GM21825 (cell line): ENCODE measurements around the gene LRP1B.
"Not testable (repeated sequence)": the region's sequence is repeated elsewhere in the genome, so short reads cannot be mapped to it uniquely, and the experiment has no call there.

Experiments
- ATAC-seq: cut with Tn5 transposase; IDR thresholded peaks from one replicate; pipeline ENCODE4 v1.9.1; 2021; ENCODE audit warnings: mild to moderate bottlenecking, moderate library complexity; ENCODE audit not compliant: unreplicated experiment

Gene LRP1B

DNA sequence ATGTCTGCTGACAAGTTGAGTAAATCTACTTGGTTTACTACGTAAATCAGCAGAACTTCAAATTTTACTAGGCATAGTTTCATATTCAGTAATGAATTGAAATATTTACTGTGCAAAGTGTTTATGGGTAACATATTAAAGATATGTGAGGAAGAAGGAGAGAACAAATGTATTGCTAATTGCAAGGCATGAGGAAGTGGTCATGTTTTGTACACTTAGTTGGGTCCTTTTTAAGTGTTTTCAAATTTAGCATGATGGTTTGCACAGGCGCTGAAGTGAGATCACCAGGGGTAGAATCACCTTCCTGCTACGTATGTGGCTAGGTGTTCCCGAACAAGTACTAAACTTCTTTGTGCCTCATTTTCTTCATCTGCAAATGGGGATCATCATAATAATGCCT lies 1534.4 kb downstream of the LRP1B start:
- ATAC-seq, result no peak

DNA sequence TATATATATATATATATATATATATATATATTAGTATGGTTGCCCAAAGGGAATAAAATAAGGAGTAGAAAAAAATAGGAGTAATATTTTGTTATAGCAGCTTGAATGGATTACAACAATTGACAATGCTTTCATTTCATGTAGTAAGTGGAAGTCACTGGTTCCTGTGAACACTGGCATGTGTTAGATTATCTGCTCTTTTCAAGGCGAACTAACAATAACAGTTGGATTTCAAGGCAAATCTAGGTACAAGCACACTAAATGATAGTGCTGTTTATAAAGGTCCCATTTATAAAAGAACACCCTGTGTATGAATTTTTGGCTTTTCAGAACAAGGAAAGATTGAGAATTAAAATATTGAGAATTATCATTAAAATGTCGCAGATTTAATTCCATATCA lies 1535.7 kb downstream of the LRP1B start:
- ATAC-seq, result no peak

DNA sequence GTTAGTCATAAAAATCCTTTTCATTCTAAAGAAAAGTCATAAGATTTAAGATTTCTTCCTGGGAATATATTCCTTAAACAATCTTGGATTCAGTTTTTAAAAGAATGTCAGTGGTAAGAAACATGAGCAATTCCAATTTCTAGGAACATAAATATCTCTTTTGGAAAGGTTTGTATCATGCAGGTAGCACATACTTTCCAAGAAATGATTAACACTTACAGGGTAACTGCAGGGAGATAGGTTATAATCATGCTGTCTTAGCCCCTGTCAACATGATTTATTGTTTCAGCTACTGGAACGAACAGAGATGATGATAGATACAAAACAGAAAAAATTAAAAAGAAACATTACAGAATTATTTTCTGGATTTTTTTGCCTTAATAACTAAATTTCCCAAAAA lies 1537.7 kb downstream of the LRP1B start:
- ATAC-seq, result no peak

DNA sequence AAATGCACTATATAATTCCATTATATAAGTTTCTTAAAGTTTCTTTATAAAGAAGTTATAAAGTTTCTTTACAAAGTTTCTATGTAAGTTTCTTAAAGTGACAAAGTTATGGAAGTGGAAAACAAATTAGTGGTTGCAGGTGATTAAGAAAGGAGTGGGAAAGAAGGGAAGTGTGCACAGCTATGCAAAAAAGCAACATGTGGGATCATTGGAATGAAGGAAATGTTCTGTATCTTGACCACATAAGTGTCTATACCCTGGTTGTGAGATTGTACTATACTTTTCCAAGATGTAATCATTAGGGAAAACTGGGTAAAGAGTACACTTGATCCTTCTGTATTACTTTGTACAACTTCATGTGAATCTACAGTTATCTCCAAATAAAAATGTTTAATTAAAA lies 1541.1 kb downstream of the LRP1B start:
- ATAC-seq, result no peak

DNA sequence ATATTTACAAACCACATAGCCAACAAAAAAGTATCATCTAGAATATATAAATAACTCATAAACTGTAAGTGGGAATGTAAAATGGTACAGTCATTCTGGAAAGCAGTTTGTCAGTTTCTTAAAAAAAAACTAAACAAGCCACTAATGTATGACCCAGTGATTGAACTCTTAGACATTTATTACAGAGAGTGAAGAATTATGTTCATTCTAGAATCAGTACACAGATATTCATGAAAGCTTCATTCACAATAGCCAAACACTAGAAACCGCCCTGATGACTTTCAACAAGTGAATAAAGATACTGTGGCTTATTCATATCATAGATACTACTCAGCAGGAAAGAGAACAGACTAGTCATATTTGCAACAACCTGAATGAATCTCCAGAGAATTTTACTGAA lies 1541.5 kb downstream of the LRP1B start:
- no peak for ATAC-seq

DNA sequence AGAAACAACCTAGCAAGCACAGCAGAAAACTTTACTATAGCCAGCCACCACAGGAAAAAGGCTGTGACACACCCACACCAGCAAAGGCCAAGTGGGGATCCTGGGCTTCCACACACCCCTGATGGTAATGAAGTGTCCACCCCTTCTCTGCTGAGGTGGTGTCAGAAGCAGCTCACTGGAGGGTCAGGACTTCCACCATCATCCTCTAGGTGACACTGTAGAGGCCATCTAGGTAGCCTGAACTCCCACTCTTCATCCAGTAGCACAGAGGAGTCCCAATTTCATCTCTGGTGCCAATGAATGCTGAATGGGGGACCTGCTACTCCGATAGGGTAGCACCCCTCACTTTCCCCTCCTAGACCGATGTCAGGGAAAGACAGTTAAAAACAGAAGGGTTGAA lies 1544.4 kb downstream of the LRP1B start:
- peak; percentile 95 for ATAC-seq

DNA sequence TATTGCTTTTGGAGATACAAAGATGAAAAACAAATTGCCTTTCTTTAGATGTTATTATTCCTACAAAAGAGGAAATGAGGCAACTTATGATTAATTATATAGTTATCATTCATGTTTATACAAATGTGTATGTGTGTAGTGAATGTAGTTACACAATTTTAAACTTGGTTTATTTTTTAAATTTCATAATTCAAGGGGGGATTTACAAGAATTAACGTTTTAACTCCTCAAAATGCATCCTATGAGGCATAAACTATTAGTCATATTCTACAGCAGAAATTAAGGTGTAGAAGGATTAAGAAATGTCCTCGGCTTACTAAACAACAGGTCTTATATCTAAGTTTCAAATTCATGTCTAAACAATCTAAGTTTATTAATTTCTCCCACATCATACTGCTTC lies 1545.8 kb downstream of the LRP1B start:
- ATAC-seq, result no peak

DNA sequence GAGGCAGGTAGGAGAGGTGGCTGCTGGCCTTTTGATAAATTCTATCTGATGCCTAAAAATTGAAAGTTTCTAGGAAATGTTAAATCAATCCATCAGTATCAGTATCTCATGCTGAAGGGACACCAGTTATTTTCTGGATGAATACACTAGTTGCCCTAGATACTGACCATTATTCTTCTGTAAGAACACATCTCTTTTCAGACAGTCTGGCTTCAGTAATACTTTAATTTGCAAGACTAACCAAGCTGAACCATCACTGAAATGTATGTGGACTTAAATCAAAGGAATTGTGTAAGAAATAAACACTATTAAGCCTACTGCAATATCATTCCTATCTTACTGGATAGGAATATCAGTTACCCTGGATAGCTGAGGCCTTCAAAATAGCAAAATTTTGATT lies 1546.3 kb downstream of the LRP1B start:
- ATAC-seq, result no peak

DNA sequence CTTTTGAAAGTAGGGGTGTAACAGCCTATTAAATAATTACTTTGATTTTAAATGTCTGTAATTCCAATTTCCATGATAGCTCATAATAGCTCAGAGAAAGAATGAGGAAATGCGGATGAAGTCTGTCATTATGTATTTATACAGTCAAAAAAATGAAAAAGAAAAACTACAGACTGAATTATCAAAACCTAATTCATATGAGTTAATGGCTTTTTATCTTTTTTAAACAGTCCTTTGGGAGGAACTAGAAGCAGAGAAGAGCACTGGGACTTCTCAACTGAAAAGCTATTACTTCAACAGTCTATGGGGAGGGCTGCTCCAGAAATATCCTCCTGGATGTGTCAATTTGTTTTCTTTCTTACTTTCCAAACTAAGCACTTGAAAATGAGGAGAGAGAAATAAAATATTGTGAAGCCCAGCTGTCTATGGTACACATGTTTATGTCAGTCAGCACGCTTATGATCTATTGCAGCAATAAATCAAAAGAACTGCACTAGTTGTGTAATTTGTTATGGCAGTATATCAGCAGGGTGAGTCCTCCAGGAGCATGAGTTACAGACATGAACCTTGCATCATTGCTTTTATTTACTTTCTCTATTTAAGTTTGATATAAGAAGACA lies 1550.2 kb downstream of the LRP1B start:
- no peak for ATAC-seq

DNA sequence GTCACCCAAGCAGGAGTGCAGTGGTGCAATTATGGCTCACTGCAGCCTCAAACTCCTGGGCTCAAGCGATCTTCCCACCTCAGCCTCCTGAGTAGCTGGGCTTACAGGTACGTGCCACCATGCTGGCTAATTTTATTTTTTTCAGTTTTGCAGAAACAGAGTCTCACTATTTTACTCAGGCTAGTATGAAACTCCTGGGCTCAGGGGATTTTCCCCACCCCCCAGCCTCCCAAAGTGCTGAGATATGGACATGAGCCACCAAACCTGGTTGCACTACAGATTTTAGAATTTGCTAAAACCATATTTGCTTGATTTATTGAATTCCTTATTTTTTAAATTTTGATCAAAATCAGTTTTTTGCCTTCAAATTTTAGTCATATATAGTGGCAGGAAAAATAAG lies 1553.4 kb downstream of the LRP1B start:
- no peak for ATAC-seq

DNA sequence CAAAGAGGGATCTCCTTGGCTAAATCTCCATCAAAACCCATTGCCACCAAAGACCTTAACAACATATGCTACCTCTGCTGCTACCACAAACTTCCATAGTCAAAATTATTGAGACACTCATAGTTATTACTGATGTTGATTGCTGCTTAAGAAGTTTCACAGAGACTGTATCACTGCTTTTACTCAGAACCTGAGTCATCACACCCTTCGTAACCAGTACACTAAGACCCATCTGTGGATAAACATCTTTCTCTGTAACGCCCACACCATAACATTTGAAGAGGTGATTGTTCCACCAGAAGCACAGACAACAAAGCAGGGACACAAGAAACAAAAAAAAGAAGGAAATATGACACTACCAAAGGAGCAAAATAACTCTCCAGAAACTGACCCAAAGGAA lies 1563.1 kb downstream of the LRP1B start:
- no peak for ATAC-seq

DNA sequence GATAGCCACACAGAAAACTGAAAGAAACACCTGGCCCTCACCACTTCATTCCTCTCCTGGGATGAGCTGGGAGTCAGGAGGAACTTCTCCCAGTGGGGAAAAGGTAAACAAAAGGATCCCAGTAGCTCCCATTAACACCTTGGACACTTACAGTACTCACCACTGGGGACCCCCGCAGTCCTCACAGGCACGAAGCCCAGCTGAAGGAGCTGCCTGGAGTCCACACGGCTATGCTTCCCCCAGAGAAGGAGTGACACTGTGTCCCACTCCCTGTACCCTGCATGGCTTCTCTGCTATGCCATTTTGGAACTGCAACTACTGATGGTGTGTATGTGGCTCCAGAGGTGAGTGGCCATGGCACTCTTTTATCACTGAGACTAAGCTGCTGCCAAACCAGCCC lies 1565.1 kb downstream of the LRP1B start:
- ATAC-seq, result no peak

DNA sequence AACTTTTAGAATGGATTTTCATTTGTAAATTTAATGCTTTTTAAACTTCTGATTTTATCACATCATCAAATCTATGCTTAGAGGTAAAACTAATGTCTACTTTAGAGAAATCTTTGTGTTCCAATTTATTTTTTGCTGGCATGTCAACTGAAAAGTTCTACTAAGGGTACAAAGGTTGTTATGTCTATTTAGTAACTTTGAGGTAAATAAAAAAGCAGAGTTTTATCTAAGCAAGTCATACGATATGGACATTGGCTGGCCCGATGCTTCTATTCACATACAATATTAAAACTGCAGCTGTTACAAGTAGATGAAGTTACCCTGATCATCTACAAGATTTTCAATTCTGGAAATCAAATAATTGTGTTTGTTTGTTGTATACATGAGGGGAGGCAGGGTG lies 1575.1 kb downstream of the LRP1B start:
- no peak for ATAC-seq

DNA sequence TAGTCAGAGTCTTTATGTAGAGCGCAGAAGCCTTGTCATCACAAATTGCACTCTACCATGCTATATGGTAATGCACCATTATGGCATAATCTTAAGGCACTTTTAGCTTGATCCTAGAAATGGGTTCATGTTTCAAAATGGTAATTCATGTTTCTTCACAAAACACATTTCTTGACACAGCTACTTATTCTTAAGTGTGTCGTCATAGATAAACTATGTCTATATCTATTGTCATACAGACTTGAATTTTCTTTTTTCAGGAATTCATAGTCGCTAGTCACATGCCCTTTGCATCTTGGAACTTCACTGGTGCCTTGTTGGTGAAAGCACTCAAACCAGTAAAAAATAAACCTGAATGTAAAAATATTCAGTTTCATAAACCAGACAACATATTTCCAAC lies 1578.2 kb downstream of the LRP1B start:
- ATAC-seq, result no peak

DNA sequence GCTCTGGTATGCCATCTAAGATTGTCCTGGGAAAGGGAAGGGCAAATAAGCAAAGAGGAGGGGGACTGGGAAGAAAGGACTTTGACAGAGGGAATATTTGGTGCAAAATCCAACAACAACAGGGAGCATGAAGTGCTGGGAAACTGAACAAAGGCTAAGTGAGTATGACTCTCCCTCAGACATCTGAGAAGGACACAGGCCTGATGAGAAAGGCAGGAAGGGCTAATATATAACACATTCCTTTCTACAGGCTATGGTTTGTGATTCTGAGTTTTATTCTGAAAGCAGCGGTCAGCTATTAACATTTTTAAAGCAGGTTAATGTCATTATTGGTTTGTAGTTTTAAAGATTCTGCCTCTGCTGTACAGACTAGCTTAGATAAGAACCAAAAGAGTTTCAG lies 1579.5 kb downstream of the LRP1B start:
- no peak for ATAC-seq

DNA sequence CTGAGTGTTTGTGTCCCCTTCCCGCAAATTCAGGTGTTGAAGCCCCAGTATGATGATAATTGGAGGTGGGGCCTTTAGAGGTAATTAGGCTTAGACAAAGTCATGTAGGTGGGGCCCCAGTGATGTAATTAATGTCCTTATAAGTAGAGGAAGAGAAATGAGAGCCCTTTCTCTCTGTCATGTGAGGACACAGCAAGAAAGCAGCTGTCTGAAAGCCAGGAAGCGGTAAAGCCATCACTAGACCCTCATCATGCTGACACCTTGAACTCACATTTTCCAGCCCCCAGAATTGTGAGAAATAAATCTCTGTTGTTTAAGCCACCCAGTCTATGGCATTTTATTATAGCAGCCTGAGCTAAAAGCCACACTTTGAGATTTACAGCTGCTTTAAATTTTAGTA lies 1580.0 kb downstream of the LRP1B start:
- ATAC-seq, result no peak

DNA sequence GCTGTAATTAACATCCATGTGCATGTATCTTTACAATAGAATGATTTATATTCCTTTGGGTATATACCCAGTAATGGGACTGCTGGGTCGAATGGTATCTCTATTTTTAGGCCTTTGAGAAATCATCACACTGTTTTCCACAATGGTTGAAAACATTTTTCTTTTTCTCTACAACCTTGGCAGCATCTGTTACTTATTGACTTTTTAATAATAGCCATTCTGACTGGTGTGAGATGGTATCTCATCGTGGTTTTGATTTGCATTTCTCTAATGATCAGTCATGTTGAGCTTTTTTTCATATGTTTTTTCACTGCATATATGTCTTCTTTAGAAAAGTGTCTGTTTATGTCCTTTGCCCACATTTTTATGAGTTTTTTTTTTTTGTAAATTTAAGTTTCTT lies 1586.0 kb downstream of the LRP1B start:
- not testable (repeated sequence) for ATAC-seq

DNA sequence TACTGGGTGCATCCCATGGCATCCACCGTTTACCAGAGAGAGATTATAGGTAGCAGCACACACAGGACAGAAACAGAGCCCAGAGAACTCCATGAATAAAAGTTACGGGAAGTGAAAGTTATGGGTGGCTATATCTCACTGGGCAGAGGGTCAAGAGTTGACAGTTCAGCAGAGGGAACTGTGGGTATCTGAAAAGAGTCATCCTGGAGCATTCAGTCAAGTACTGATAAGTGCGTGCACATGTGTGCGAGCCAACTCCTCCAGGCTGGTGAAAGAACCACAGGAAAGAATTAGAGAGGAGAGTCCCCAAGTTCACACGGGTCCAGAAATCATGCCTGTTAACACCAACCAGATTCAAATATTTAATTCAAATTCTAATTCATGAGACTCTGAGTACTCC lies 1588.2 kb downstream of the LRP1B start:
- ATAC-seq, result no peak

DNA sequence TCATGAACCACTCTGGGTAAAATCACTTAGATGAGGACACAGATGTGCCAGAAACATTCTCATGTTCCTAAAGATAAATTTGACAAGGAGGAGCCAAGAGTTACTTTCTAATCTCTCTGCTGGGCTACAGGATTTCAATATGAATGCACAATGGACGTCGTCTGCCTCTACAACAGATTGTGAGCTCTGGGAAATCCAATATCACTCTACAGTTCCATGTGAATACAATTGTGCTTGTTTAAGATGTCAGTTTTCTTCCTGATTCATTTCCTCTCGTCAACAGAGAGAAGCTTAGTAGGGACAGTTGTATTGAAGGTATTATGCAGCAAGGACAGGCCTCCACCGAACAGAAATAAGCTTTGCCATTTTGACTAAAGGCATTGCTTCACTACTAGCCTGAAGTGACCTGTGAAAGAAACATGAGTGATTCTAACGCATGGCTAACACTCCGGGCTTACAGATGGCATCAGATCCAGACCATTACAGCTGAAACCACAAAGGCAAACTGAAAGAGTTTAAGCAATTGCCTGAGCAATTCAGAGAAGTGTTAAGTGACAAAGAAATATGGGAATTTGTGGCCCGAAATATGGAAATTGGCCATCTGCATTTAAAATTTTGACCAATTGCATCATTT lies 1591.5 kb downstream of the LRP1B start:
- ATAC-seq, result no peak

DNA sequence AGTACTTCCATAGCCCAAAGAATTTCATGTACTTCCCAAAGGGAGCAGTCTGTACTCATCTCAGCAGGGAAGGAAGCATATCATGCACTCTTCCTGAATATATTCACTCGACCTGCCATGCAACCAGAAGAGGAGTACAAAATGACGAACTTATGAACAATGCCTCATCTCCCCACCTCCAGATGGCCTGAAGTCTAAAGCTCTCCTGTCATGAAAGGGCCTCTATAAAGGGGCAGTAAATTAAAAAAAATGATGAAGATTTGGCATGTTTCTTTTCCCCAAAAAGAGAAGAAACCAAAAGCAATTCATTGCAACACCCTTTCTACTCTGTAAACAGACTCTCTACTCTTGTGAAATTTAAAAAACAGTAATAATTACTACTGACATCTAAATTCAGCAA lies 1601.1 kb downstream of the LRP1B start:
- no peak for ATAC-seq

DNA sequence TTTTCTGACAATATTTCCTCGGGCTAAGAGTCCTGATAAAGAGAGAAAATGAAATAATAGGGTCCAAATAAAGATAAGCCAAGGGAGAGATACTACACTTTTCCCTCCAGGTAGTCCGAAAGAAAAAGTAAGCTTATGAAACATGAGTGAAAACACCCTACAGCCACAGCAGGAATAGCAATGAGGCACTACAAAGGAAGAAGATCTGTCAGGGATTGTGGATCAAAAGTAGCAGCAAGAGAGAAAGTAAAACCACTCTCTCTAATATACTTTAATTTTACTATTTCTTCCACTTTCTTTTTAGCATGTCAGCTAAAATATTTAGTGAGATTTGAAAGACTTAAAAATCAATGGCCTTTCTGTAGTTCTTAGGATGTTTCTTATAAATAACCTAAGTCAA lies 1601.8 kb downstream of the LRP1B start:
- ATAC-seq, result no peak

DNA sequence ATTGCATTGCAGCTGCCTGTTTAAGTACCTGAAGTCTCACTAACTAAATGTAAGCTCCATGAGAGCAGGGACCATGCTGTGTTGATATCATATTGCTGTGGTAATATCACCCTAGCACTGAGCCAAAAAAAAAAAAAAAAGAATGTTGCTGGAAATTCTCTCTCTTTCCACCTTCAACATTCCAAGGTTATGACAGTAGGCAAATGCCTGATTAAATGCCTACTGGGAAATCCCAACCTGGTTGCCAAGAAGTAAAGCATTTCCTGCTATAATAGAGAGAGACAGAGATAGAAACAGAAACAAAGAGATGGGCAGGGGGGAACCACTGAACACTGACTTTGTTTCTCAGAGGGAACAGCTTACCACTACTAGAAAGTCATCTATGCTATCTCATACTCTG lies 1604.2 kb downstream of the LRP1B start:
- no peak for ATAC-seq

DNA sequence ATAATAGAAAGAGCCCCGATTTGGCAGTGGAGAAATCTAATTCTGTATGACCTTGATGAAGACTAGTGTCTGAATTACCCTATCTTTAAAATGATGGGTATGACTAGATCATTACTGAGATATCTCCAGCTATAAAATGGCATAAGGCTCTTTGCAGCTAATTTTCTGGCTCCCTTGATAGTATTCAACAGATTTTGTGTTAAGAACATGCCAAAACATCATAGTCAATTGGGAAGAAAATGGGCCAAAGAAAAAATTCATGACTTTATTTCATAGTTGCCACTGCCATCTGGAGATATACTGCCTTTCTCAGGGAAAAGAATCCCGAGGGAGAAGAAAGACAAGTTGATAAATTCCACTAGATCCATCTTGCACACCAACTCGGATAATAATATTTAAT lies 1618.7 kb downstream of the LRP1B start:
- no peak for ATAC-seq
